ENCODE results near the gene TFB2M. TPM values are rescaled to one million over a fixed set of nuclear protein-coding genes. Genes with fewer than 3 reads are reported as not detected.

TFB2M gene
- total and polyA plus RNA-seq, 2 of the 13 experiments (the other 11 are each of a cell fraction or from before 2014, with no cell fraction given): 15.7 to 31.4 TPM

DNA sequence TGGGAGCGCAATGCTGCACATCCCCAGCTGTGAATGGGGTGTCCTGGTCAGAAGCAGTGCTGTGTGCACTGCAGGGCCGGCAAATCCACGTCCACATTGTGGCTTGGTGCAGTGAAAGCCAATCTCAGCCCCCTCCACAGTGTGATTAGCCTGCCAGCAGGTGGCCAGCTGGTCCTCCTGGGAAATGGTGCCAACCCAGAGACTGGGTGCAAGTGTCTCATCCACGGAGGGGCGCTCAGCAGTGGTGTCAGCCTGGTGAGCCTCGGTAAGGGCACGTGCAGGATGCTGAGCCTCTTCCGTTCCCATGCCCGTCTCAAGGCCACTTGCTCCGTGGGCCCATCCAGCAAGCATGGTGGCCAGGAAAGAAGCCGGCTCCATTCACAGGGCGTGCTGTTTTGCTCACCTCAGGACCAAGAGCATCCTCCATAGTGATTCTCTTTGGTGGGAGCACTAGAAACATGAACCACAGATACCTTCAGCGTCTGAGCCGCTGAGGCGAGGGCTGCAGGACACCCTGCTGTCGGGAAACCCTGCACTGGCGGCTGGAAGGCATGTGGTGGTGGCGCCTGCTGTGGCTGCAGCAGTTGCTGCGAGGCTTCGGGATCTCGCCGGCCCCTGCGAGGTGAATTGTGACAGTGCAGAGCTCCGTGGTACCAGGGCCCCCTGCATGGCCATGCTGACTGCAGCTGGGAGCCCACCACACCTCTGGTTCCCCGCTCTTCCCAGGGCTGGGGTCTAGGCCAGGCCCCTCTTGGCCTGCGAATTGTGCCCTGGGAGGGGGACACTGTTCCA is 57.0 kb downstream of the TFB2M start (continued):
- TF ChIP-seq MXD1 (CRISPR knock-in tag; IDR thresholded peaks at IDR 0.05): 0 out of 2 replicates have a peak, but pooled peaks have one; percentile 26
- TF ChIP-seq CBX1 (IDR thresholded peaks at IDR 0.05; ENCODE audit: low read depth): no peak
- no peak for TF ChIP-seq CBX2 (IDR thresholded peaks at IDR 0.05; ENCODE audit: low read depth, low read length)
- TF ChIP-seq CBX2 (CRISPR knock-in tag; IDR thresholded peaks at IDR 0.05; ENCODE audit: low read depth): no peak
- TF ChIP-seq CEBPB (IDR thresholded peaks at IDR 0.05; ENCODE audit: borderline replicate concordance, low read depth, low read length): no peak
- TF ChIP-seq POGZ (CRISPR knock-in tag; IDR thresholded peaks at IDR 0.05): 0 out of 2 replicates have a peak, but pooled peaks have one; percentile 17
- TF ChIP-seq ZBTB38 (CRISPR knock-in tag; IDR thresholded peaks at IDR 0.05): 0 out of 2 replicates have a peak, but pooled peaks have one; percentile 48
- TF ChIP-seq BRCA1 (CRISPR knock-in tag; IDR thresholded peaks at IDR 0.05): no peak
- TF ChIP-seq ZSCAN21 (CRISPR knock-in tag; IDR thresholded peaks at IDR 0.05; ENCODE audit: borderline replicate concordance): no peak
- TF ChIP-seq, protein P1, sequence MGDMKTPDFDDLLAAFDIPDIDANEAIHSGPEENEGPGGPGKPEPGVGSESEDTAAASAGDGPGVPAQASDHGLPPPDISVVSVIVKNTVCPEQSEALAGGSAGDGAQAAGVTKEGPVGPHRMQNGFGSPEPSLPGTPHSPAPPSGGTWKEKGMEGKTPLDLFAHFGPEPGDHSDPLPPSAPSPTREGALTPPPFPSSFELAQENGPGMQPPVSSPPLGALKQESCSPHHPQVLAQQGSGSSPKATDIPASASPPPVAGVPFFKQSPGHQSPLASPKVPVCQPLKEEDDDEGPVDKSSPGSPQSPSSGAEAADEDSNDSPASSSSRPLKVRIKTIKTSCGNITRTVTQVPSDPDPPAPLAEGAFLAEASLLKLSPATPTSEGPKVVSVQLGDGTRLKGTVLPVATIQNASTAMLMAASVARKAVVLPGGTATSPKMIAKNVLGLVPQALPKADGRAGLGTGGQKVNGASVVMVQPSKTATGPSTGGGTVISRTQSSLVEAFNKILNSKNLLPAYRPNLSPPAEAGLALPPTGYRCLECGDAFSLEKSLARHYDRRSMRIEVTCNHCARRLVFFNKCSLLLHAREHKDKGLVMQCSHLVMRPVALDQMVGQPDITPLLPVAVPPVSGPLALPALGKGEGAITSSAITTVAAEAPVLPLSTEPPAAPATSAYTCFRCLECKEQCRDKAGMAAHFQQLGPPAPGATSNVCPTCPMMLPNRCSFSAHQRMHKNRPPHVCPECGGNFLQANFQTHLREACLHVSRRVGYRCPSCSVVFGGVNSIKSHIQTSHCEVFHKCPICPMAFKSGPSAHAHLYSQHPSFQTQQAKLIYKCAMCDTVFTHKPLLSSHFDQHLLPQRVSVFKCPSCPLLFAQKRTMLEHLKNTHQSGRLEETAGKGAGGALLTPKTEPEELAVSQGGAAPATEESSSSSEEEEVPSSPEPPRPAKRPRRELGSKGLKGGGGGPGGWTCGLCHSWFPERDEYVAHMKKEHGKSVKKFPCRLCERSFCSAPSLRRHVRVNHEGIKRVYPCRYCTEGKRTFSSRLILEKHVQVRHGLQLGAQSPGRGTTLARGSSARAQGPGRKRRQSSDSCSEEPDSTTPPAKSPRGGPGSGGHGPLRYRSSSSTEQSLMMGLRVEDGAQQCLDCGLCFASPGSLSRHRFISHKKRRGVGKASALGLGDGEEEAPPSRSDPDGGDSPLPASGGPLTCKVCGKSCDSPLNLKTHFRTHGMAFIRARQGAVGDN (CRISPR knock-in tag; IDR thresholded peaks at IDR 0.05): peak; percentile 46
- peak; percentile 92 for TF ChIP-seq ZBTB33 (CRISPR knock-in tag; IDR thresholded peaks at IDR 0.05)
- peak; percentile 77; the same call in 1 of the 2 replicates for TF ChIP-seq HNRNPL (IDR thresholded peaks at IDR 0.05; ENCODE audit: low read depth, low read length)
- TF ChIP-seq ZNF552 (CRISPR knock-in tag; IDR thresholded peaks at IDR 0.05; ENCODE audit: borderline replicate concordance): no peak
